ENCODE data around the gene MMP13.
"Not testable (repeated sequence)": the region's sequence is repeated elsewhere in the genome, so short reads cannot be mapped to it uniquely, and the experiment has no call there.

The MMP13 gene

GRCh38 chr11:102981324-102981910 lies 25.9 kb upstream of the MMP13 start:
- no peak overlapping the region for H2AFZ ChIP-seq (ENCODE audit: low read depth, low read length)

GRCh38 chr11:102974552-102975280 lies 19.2 kb upstream of the MMP13 start:
- no peaks in the 10 kb centered on the region for H3K79me2 ChIP-seq (ENCODE audit: low read length)
- H3K4me2 ChIP-seq (ENCODE audit: low read length): no peak overlapping the region
- H3K36me3 ChIP-seq (replicated peaks; ENCODE audit: low read depth, low read length): no peaks in the 10 kb centered on the region
- H2AFZ ChIP-seq (ENCODE audit: low read depth, low read length): no peak overlapping the region
- no peak overlapping the region for H3K9ac ChIP-seq (ENCODE audit: low read length)
- no peak overlapping the region for H3K4me3 ChIP-seq (ENCODE audit: low read length)
- H4K20me1 ChIP-seq (ENCODE audit: insufficient read depth, low read length): no peaks in the 10 kb centered on the region
- H3K27me3 ChIP-seq (ENCODE audit: low read depth, low read length): no peaks in the 10 kb centered on the region
- no peaks in the 10 kb centered on the region for H3K9me3 ChIP-seq (ENCODE audit: insufficient read depth, low read length)
- H3K27ac ChIP-seq (ENCODE audit: low read length): no peak overlapping the region
- TF ChIP-seq EZH2phosphoT487 (IDR thresholded peaks at IDR 0.05; ENCODE audit: low read depth) (no peak), CTCF (IDR thresholded peaks at IDR 0.05; ENCODE audit: low read depth, low read length) (no peak)
- no peaks in the 10 kb centered on the region for H3K4me1 ChIP-seq (ENCODE audit: low read length)

More at GRCh38 chr11:102981324-102981910, 25.9 kb upstream of the MMP13 start:
- no peaks in the 10 kb centered on the region for H3K79me2 ChIP-seq (ENCODE audit: low read length)
- TF ChIP-seq CTCF (IDR thresholded peaks at IDR 0.05; ENCODE audit: low read depth, low read length): no peak
- TF ChIP-seq EZH2phosphoT487 (IDR thresholded peaks at IDR 0.05; ENCODE audit: low read depth): no peak
- no peaks in the 10 kb centered on the region for H3K36me3 ChIP-seq (replicated peaks; ENCODE audit: low read depth, low read length)
- no peaks in the 10 kb centered on the region for H3K27me3 ChIP-seq (ENCODE audit: low read depth, low read length)
- H3K27ac ChIP-seq (ENCODE audit: low read length): no peak overlapping the region
- peak overlapping the region; percentile 2 for H3K4me2 ChIP-seq (ENCODE audit: low read length)
- H3K4me1 ChIP-seq (ENCODE audit: low read length): peaks cover 25% of the 10 kb centered on the region
- no peaks in the 10 kb centered on the region for H3K9me3 ChIP-seq (ENCODE audit: insufficient read depth, low read length)
- no peak overlapping the region for H3K4me3 ChIP-seq (ENCODE audit: low read length)
- no peaks in the 10 kb centered on the region for H4K20me1 ChIP-seq (ENCODE audit: insufficient read depth, low read length)
- no peak overlapping the region for H3K9ac ChIP-seq (ENCODE audit: low read length)

GRCh38 chr11:102973698-102974097 lies 18.2 kb upstream of the MMP13 start:
- not testable (repeated sequence) for H2AFZ ChIP-seq (ENCODE audit: low read depth, low read length); H3K9me3 ChIP-seq (ENCODE audit: insufficient read depth, low read length); H3K36me3 ChIP-seq (replicated peaks; ENCODE audit: low read depth, low read length); H3K4me2 ChIP-seq (ENCODE audit: low read length); H4K20me1 ChIP-seq (ENCODE audit: insufficient read depth, low read length); H3K9ac ChIP-seq (ENCODE audit: low read length); H3K27me3 ChIP-seq (ENCODE audit: low read depth, low read length); H3K27ac ChIP-seq (ENCODE audit: low read length); H3K4me3 ChIP-seq (ENCODE audit: low read length); H3K4me1 ChIP-seq (ENCODE audit: low read length); H3K79me2 ChIP-seq (ENCODE audit: low read length)

GRCh38 chr11:102972853-102973252 lies 17.3 kb upstream of the MMP13 start:
- Histone ChIP-seq H3K9ac (ENCODE audit: low read length) (no peak overlapping the region), H3K36me3 (replicated peaks; ENCODE audit: low read depth, low read length) (no peaks in the 10 kb centered on the region), H3K9me3 (ENCODE audit: insufficient read depth, low read length) (no peaks in the 10 kb centered on the region), H3K4me2 (ENCODE audit: low read length) (no peak overlapping the region), H2AFZ (ENCODE audit: low read depth, low read length) (no peak overlapping the region), H3K27ac (ENCODE audit: low read length) (no peak overlapping the region), H3K4me3 (ENCODE audit: low read length) (no peak overlapping the region), H3K27me3 (ENCODE audit: low read depth, low read length) (no peaks in the 10 kb centered on the region), H3K4me1 (ENCODE audit: low read length) (no peaks in the 10 kb centered on the region), H4K20me1 (ENCODE audit: insufficient read depth, low read length) (no peaks in the 10 kb centered on the region), H3K79me2 (ENCODE audit: low read length) (no peaks in the 10 kb centered on the region)
- TF ChIP-seq CTCF (IDR thresholded peaks at IDR 0.05; ENCODE audit: low read depth, low read length) (no peak), EZH2phosphoT487 (IDR thresholded peaks at IDR 0.05; ENCODE audit: low read depth) (no peak)

Data from OCI-LY3 (cell line).